ENCODE data around the gene CRYZ. TPM values are rescaled to one million over a fixed set of nuclear protein-coding genes. Genes with fewer than 3 reads are reported as not detected.
A peak's percentile ranks its signal among the peaks of the same experiment; 100 is the strongest.
"Not testable (repeated sequence)": the region's sequence is repeated elsewhere in the genome, so short reads cannot be mapped to it uniquely, and the experiment has no call there.

Gene CRYZ
- total and polyA plus RNA-seq, 12 donors: 18.1 to 81.6 (median 47.7) TPM

DNA sequence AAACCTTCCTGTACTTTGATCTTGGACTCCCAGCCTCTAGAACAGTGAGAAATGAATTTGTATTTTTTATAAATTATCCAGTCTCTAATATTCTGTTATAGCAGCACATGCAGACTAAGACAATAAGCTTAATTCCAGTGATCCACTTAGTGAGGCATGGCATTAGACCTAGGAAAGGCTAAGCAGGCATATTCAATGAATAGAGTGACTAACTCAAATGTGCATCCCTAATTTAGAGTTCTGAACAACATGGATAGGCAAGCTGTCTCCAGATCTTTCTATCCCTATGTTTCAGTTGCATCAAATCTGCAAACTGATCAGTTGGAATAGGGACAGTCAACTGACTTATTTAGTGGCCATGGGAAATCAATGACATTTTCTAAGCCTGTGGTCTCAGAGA lies 54.9 kb downstream of the CRYZ start:
- TF ChIP-seq, protein P1, sequence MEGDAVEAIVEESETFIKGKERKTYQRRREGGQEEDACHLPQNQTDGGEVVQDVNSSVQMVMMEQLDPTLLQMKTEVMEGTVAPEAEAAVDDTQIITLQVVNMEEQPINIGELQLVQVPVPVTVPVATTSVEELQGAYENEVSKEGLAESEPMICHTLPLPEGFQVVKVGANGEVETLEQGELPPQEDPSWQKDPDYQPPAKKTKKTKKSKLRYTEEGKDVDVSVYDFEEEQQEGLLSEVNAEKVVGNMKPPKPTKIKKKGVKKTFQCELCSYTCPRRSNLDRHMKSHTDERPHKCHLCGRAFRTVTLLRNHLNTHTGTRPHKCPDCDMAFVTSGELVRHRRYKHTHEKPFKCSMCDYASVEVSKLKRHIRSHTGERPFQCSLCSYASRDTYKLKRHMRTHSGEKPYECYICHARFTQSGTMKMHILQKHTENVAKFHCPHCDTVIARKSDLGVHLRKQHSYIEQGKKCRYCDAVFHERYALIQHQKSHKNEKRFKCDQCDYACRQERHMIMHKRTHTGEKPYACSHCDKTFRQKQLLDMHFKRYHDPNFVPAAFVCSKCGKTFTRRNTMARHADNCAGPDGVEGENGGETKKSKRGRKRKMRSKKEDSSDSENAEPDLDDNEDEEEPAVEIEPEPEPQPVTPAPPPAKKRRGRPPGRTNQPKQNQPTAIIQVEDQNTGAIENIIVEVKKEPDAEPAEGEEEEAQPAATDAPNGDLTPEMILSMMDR (IDR thresholded peaks at IDR 0.05): no peak
- no peak for TF ChIP-seq POLR2A (IDR thresholded peaks at IDR 0.05)
- no peaks in the 10 kb centered on the region for H3K4me1 ChIP-seq (replicated peaks in 1 of 2)
- no peak overlapping the region for H3K4me3 ChIP-seq
- H3K27me3 ChIP-seq: no peaks in the 10 kb centered on the region
- no peaks in the 10 kb centered on the region for H3K9me3 ChIP-seq (replicated peaks in 1 of 3)
- H3K36me3 ChIP-seq (replicated peaks in 1 of 2): no peaks in the 10 kb centered on the region
- DNase-seq: no peak
- intact Hi-C loops (cut with DNase I): no loop called here
- no peak overlapping the region for H3K27ac ChIP-seq

DNA sequence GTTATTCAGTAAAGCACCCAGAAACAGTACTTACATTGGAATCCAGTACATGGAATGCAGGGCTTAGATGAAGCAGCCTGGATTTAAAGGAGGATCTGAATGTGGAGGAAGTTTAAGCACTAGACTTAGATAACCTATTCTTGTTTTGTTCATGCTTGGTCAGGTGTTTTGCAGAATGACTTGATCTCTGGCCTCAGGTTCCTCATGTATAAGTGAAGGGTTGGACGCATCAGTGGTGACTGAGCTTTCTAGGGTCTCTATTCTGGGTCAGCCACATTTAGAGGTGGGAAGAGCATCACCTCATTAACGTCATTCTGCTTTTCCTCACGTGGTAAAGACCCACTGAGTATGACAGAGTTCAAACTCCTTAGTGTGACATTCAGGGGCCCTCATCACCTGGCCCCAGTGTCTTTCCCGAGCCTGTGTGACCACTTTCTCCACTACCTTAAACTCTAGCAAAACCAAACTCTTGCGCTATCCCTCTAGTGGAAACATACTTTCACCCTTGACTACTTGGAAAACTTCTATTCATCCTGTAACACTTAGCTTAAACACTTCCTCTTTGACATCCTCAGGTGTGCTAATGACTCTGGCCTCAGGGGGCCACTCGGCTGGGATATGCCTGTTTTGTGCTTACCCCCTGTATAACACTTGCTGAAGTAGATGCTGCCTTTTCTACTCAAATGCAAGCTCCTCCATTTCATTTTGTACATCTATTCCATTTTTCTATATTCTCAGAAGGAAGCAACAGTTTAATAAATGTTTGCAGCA lies 58.4 kb downstream of the CRYZ start:
- intact Hi-C loops (cut with DNase I): no loop called here
- no peak for DNase-seq
- Histone ChIP-seq H3K36me3 (replicated peaks in 1 of 2) (no peaks in the 10 kb centered on the region), H3K27me3 (no peaks in the 10 kb centered on the region), H3K4me3 (no peak overlapping the region), H3K9me3 (replicated peaks in 1 of 3) (no peaks in the 10 kb centered on the region), H3K27ac (no peak overlapping the region), H3K4me1 (replicated peaks in 1 of 2) (no peaks in the 10 kb centered on the region)
- TF ChIP-seq, protein P1 (IDR thresholded peaks at IDR 0.05): no peak
- TF ChIP-seq POLR2A (IDR thresholded peaks at IDR 0.05): no peak
- 60 to 70% (median 68%) methylated on average over 6 of the region's 6 CpGs for WGBS, 4 donors

DNA sequence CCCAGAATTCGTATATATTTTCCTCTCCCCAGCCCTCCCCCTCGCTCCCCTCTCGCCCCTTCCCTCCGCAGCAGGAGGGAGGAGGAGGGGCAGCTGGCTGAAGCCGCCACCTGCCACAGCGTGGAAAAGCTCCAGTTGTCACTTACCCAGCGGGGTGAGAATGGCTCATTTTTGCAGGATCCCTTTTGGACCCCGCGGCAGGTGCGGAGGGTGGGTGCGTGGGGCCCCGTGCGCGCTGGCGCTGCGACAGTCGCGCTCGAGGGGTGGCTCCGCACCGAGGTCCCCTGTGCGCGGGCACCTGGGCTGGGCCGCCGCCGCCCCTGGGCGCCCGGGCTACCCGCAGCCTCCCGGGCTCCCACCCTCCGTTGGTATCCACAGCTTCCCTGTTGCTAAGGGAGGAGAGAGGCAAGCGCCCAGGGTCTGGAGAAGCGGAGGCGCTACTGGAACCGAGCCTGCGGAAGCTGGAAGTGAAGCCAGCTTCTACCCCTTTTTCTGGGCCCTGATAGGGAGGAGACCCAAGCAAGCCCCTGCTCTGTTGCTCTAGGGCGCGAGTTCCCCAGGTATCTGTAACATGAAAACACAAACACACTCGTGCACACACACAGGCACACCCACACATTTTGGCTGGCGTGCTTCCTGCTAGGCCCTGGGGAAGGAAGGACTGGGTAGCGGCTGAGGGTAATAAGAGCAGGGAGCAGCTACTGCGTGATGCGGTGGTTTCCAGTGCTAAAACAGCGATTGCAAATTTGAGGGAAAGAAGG lies 59.3 kb downstream of the CRYZ start, which contains the start of gene ERICH3:
Gene ERICH3 (minus strand): TSS at position 442 of the 761 bp plus-strand sequence. CDS start 273 bp downstream, at position 169.
- Histone ChIP-seq H3K36me3 (replicated peaks in 1 of 2) (no peaks in the 10 kb centered on the region), H3K27ac (no peak within 1 kb of the TSS), H3K4me3 (peak within 1 kb of the TSS in 2 of 4 donors; percentile 1 to 52), H3K27me3 (no peaks in the 10 kb centered on the region), H3K4me1 (replicated peaks in 1 of 2) (no peaks in the 10 kb centered on the region), H3K9me3 (replicated peaks in 1 of 3) (no peaks in the 10 kb centered on the region)
- peak in 2 of 7 donors; percentile 15 to 57 for DNase-seq
- no peak for TF ChIP-seq POLR2A (IDR thresholded peaks at IDR 0.05)
- TF ChIP-seq, protein P1 (IDR thresholded peaks at IDR 0.05): no peak
- intact Hi-C loops (cut with DNase I): no loop called here
- 5 to 30% (median 13%) methylated on average over 10 to 44 of the region's 44 CpGs for WGBS, 4 donors

DNA sequence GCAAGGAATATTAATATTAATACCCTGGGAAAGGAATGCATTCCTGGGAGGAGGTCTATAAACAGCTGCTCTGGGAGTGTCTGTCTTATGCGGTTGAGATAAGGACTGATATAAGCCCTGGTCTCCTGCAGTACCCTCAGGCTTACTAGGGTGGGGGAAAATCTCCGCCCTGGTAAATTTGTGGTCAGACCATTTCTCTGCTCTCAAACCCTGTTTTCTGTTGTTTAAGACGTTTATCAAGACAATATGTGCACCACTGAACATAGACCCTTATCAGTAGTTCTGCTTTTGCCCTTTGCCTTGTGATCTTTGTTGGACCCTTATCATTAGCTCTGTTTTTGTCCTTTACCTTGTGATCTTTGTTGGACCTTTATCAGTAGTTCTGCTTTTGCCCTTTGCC lies 62.0 kb downstream of the CRYZ start:
- H3K27me3 ChIP-seq; intact Hi-C loops (cut with DNase I); H3K27ac ChIP-seq; H3K4me3 ChIP-seq; H3K36me3 ChIP-seq (replicated peaks in 1 of 2); H3K4me1 ChIP-seq (replicated peaks in 1 of 2); DNase-seq; H3K9me3 ChIP-seq (replicated peaks in 1 of 3): not testable (repeated sequence)
- 68 to 88% (median 76%) methylated on average over 3 of the region's 3 CpGs for WGBS, 4 donors

Other genes with a start within 250 kb of the CRYZ start
- gene LRRC53, start 220.4 kb downstream of the CRYZ start, total RNA-seq: not detected
- not detected for gene LRRC53, start 220.4 kb downstream of the CRYZ start, polyA plus RNA-seq
- 1 to 10 TPM in 5 of 9 donors, under 1 TPM in 3, not detected in 1; 0.09 to 2.8 (median 1.1) TPM for gene ERICH3, start 59.3 kb downstream of the CRYZ start, total RNA-seq
- gene ERICH3, start 59.3 kb downstream of the CRYZ start, polyA plus RNA-seq: 1 to 10 TPM; 1.5 to 9.6 (median 6.6) TPM
- gene TYW3, start 102 bp upstream of the CRYZ start, total RNA-seq: 10 to 100 TPM in 8 of 9 donors, 1 to 10 TPM in 1; 9.7 to 27.7 (median 20.3) TPM
- gene TYW3, start 102 bp upstream of the CRYZ start, polyA plus RNA-seq: 10 to 100 TPM; 29.2 to 50.2 (median 43.1) TPM

All from adrenal gland (tissue), 12 donors.